K562 (cell line): Measurements from ENCODE around the gene DLGAP3. TPM values are rescaled to one million over a fixed set of nuclear protein-coding genes. Genes with fewer than 3 reads are reported as not detected.
A peak's percentile ranks its signal among the peaks of the same experiment; 100 is the strongest.

Source experiments
- ARID2 ChIP-seq: fragments of 450-650 bp; IDR thresholded peaks from 2 replicates; pipeline ENCODE4 v1.6.1; 2017; ENCODE audit warnings: antibody characterized with exemption, mild to moderate bottlenecking
- CEBPG ChIP-seq, 3 experiments: fragments of 200-800 bp in 1 of 3; sonication (Bioruptor generic) in 1 of 3; sonication (generic) in 1 of 3; formaldehyde crosslinking in 1 of 3; IDR thresholded peaks in 2 of 3; conservative IDR thresholded peaks in 1 of 3; 2 replicates each; pipeline versions ENCODE4 v1.6.1 to v1.8.0; 2016 to 2022; ENCODE audit warnings: missing compliant biosample characterization in 2 of 3, missing genetic modification characterization in 2 of 3, mild to moderate bottlenecking in 1 of 3, missing genetic modification reagents in 1 of 3
- CGGBP1 ChIP-seq: fragments of 250-450 bp; sonication (Bioruptor Pico); IDR thresholded peaks from 2 replicates; pipeline ENCODE4 v1.9.0; 2021; ENCODE audit warnings: mild to moderate bottlenecking
- GTF2E2 ChIP-seq: fragments of 200-800 bp; sonication (Bioruptor generic); IDR thresholded peaks from 2 replicates; pipeline ENCODE4 v1.6.1; 2016; ENCODE audit warnings: missing genetic modification characterization, missing compliant biosample characterization
- HDAC2 ChIP-seq: fragments of 450-650 bp; IDR thresholded peaks from 2 replicates; pipeline ENCODE4 v1.6.1; 2016; ENCODE audit warnings: mild to moderate bottlenecking
- HDAC8 ChIP-seq: fragments of 450-650 bp; IDR thresholded peaks from 2 replicates; pipeline ENCODE4 v1.6.1; 2016; ENCODE audit warnings: mild to moderate bottlenecking, missing genetic modification characterization, moderate library complexity, missing compliant biosample characterization
- HMGN3 ChIP-seq: IDR thresholded peaks from 2 replicates; pipeline ENCODE4 v1.6.1; 2011; ENCODE audit warnings: borderline replicate concordance, low read depth, mild to moderate bottlenecking, mixed read lengths, low read length; ENCODE audit not compliant: insufficient read length; ENCODE audit errors: extremely low read depth
- HNRNPH1 ChIP-seq: fragments of 200-400 bp; formaldehyde crosslinking; optimal IDR thresholded peaks from 2 replicates; pipeline ENCODE3; 2017; ENCODE audit warnings: low read depth, mild to moderate bottlenecking, low read length, moderate library complexity
- HNRNPL ChIP-seq: fragments of 200-400 bp; formaldehyde crosslinking; IDR thresholded peaks from 2 replicates; pipeline ENCODE4 v1.6.1; 2017; ENCODE audit warnings: low read depth, mild to moderate bottlenecking, low read length
- KLF16 ChIP-seq: IDR thresholded peaks from 2 replicates; pipeline ENCODE4 v1.6.1; 2016; ENCODE audit warnings: antibody characterized with exemption
- MECOM ChIP-seq: fragments of 250-450 bp; sonication (Bioruptor Pico); IDR thresholded peaks from 2 replicates; pipeline ENCODE4 v1.8.0; 2022; ENCODE audit warnings: inconsistent platforms
- NONO ChIP-seq, 2 experiments: fragments of 200-400 bp in 1 of 2; fragments of 450-650 bp in 1 of 2; formaldehyde crosslinking in 1 of 2; IDR thresholded peaks; 2 replicates each; pipeline ENCODE4 v1.6.1; 2017; ENCODE audit warnings: low read depth in 2 of 2, mild to moderate bottlenecking in 2 of 2, moderate library complexity in 2 of 2, low read length in 1 of 2
- PBX2 ChIP-seq, 2 experiments: IDR thresholded peaks in 1 of 2; conservative IDR thresholded peaks in 1 of 2; 2 replicates each; pipeline ENCODE4 v1.6.1; 2016; ENCODE audit warnings: low read depth in 2 of 2, mild to moderate bottlenecking in 1 of 2, missing compliant biosample characterization in 1 of 2, missing genetic modification characterization in 1 of 2, moderate library complexity in 1 of 2
- PML ChIP-seq: IDR thresholded peaks from 2 replicates; pipeline ENCODE4 v1.6.1; 2012; ENCODE audit warnings: low read length, inconsistent platforms
- PPARD ChIP-seq: fragments of 250-450 bp; sonication (Bioruptor Pico); IDR thresholded peaks from 2 replicates; pipeline ENCODE4 v1.8.0; 2022; ENCODE audit warnings: inconsistent platforms, mild to moderate bottlenecking, moderate library complexity
- SNIP1 ChIP-seq: fragments of 450-650 bp; IDR thresholded peaks from 2 replicates; pipeline ENCODE4 v1.7.1; 2017; ENCODE audit warnings: low read depth, mild to moderate bottlenecking
- TEAD1 ChIP-seq, 2 experiments: fragments of 450-650 bp in 1 of 2; sonication (generic) in 1 of 2; formaldehyde crosslinking; IDR thresholded peaks; 2 replicates each; pipeline versions ENCODE4 v1.4.0 to v1.8.0; 2020 to 2022; ENCODE audit warnings: mild to moderate bottlenecking in 2 of 2, missing genetic modification reagents in 1 of 2
- THRA ChIP-seq: fragments of 450-650 bp; IDR thresholded peaks from 2 replicates; pipeline ENCODE4 v1.6.1; 2017; ENCODE audit warnings: mild to moderate bottlenecking, moderate library complexity
- ZKSCAN8 ChIP-seq: fragments of 200-800 bp; sonication (Bioruptor generic); IDR thresholded peaks from 2 replicates; pipeline ENCODE4 v1.6.1; 2016; ENCODE audit warnings: missing genetic modification characterization, missing compliant biosample characterization
- ZNF140 ChIP-seq: fragments of 250-450 bp; sonication (Bioruptor Pico); IDR thresholded peaks from 2 replicates; pipeline ENCODE4 v1.8.0; 2021; ENCODE audit warnings: moderate library complexity, mild to moderate bottlenecking, inconsistent platforms
- ZNF174 ChIP-seq: fragments of 250-450 bp; sonication (Bioruptor Pico); IDR thresholded peaks from 2 replicates; pipeline ENCODE4 v1.4.0; 2020; ENCODE audit warnings: mild to moderate bottlenecking
- ZNF197 ChIP-seq: fragments of 200-800 bp; sonication (Bioruptor generic); IDR thresholded peaks from 2 replicates; pipeline ENCODE4 v1.6.1; 2016; ENCODE audit warnings: low read depth, missing genetic modification characterization, missing compliant biosample characterization
- ZNF23 ChIP-seq: fragments of 250-450 bp; sonication (Bioruptor Pico); IDR thresholded peaks from 2 replicates; pipeline ENCODE4 v1.4.0; 2020; ENCODE audit warnings: mild to moderate bottlenecking
- ZNF354B ChIP-seq: fragments of 250-450 bp; sonication (Bioruptor Pico); IDR thresholded peaks from 2 replicates; pipeline ENCODE4 v1.4.0; 2020
- ZNF551 ChIP-seq: fragments of 250-450 bp; sonication (Bioruptor Pico); IDR thresholded peaks from 2 replicates; pipeline ENCODE4 v1.5.0; 2021; ENCODE audit warnings: mild to moderate bottlenecking, moderate library complexity
- ZNF780A ChIP-seq: fragments of 250-450 bp; sonication (Bioruptor Pico); IDR thresholded peaks from 2 replicates; pipeline ENCODE4 v1.5.0; 2021; ENCODE audit warnings: mild to moderate bottlenecking
- polyA plus RNA-seq, 8 experiments: library from polyadenylated mRNA; depleted of rRNA in 4 of 8; stranded (reverse) in 5 of 8; unstranded in 3 of 8; fragments of >200 nt; fragmentation: Nextera tagmentation in 2 of 8; fragmentation: Illumina TruSeq in 1 of 8; extraction: Ambion mirVana in 2 of 8; extraction: Trizol in 1 of 8; gene quantifications; 2 replicates each; pipeline versions ENCODE4 v1.2.1 to v1.2.3, GENCODE V29; 2011 to 2014; ENCODE audit warnings: inconsistent platforms in 1 of 8, missing spikeins in 1 of 8
- total RNA-seq, 7 experiments: library from RNA; depleted of rRNA in 6 of 7; stranded (reverse); fragments of >200 nt in 6 of 7; fragmentation: Illumina TruSeq in 2 of 7; extraction: Trizol in 2 of 7; gene quantifications; 2 replicates each; pipeline versions ENCODE4 v1.2.1 to v1.2.3, GENCODE V29; 2011 to 2021; ENCODE audit warnings: low replicate concordance in 1 of 7

The DLGAP3 gene
- total and polyA plus RNA-seq, 9 of the 15 experiments (the other 6 are each of a cell fraction or from before 2014, with no cell fraction given), result 0.01 to 0.16 (median 0.07) TPM; not detected in 6

- no peak for TF ChIP-seq ZNF780A (CRISPR knock-in tag)
- TF ChIP-seq SNIP1, result no peak
- TF ChIP-seq ZNF23 (CRISPR knock-in tag), result no peak
- TF ChIP-seq HNRNPL, result no peak
- no peak for TF ChIP-seq ZKSCAN8 (CRISPR knock-in tag)
- no peak for TF ChIP-seq HNRNPH1
- no peak; the same call in 1 of the 2 replicates for TF ChIP-seq ARID2
- TF ChIP-seq PBX2 (CRISPR knock-in tag; IDR thresholded peaks at IDR 0.05; ENCODE audit: low read depth), result no peak
- peak; percentile 71 for TF ChIP-seq PBX2 (tag; conservative IDR thresholded peaks at IDR 0.05; ENCODE audit: low read depth)
- no peak for TF ChIP-seq HDAC8 (tag)
- peak; percentile 77 for TF ChIP-seq KLF16
- TF ChIP-seq ZNF197 (CRISPR knock-in tag), result no peak
- TF ChIP-seq ZNF140 (CRISPR knock-in tag), result no peak
- no peak for TF ChIP-seq HDAC2
- TF ChIP-seq NONO (IDR thresholded peaks at IDR 0.05; ENCODE audit: low read depth in 2 of 2, low read length in 1 of 2), result peak in 1 of 2 experiments; percentile 76; a peak in 1 of 4 replicates
- TF ChIP-seq ZNF354B (CRISPR knock-in tag), result no peak
- no peak for TF ChIP-seq CEBPG (CRISPR knock-in tag; IDR thresholded peaks at IDR 0.05)
- TF ChIP-seq CEBPG (tag; conservative IDR thresholded peaks at IDR 0.05 in 1 of 2, IDR thresholded peaks at IDR 0.05 in 1 of 2), result no peak
- no peak for TF ChIP-seq THRA
- TF ChIP-seq CGGBP1 (CRISPR knock-in tag), result no peak
- no peak for TF ChIP-seq GTF2E2 (tag)
- TF ChIP-seq ZNF174 (CRISPR knock-in tag), result no peak
- TF ChIP-seq PML, result 0 out of 2 replicates have a peak, but pooled peaks have one; percentile 19
- no peak for TF ChIP-seq PPARD (CRISPR knock-in tag)
- TF ChIP-seq TEAD1 (CRISPR knock-in tag; IDR thresholded peaks at IDR 0.05), result 0 out of 4 replicates have a peak, but pooled peaks of 1 of the 2 experiments have one; percentile 50
- TF ChIP-seq HMGN3, result no peak
- TF ChIP-seq ZNF551, result no peak
- no peak for TF ChIP-seq MECOM (CRISPR knock-in tag)
Measured at GRCh38 chr1:34852677-34853217, 76.7 kb downstream of the DLGAP3 start (continued).
